Activated T-helper 17 cell treated with anti-CD3 and anti-CD28 coated beads, Interleukin-2, amount 50 U/mL, for 72 hours (primary cell): ENCODE measurements around the gene CDK5. TPM values are rescaled to one million over a fixed set of nuclear protein-coding genes. Genes with fewer than 3 reads are reported as not detected.

Experiments used
- ATAC-seq: fragments of 150-1000 bp; cut with Tn5 transposase; replicated peaks from 2 replicates; pipeline ENCODE4 v1.10.0; 2021; ENCODE audit warnings: mild to moderate bottlenecking, moderate library complexity
- H3K27ac Mint-ChIP-seq: one replicate; pipeline ENCODE4 v1.8.0; 2022; ENCODE audit warnings: mixed read lengths
- H3K27me3 Mint-ChIP-seq: one replicate; pipeline ENCODE4 v1.8.0; 2022; ENCODE audit warnings: mixed read lengths
- H3K36me3 Mint-ChIP-seq: one replicate; pipeline ENCODE4 v1.8.0; 2022; ENCODE audit warnings: low read depth, mild to moderate bottlenecking, mixed read lengths
- H3K4me1 Mint-ChIP-seq: one replicate; pipeline ENCODE4 v1.8.0; 2022; ENCODE audit warnings: mixed read lengths
- H3K4me3 Mint-ChIP-seq: one replicate; pipeline ENCODE4 v1.8.0; 2022; ENCODE audit warnings: mild to moderate bottlenecking, mixed read lengths
- H3K9me3 Mint-ChIP-seq: one replicate; pipeline ENCODE4 v1.8.0; 2022; ENCODE audit warnings: mixed read lengths
- total RNA-seq, 2 donors: library from RNA; stranded (reverse); gene quantifications; one replicate each; pipeline ENCODE4 v1.2.3, GENCODE V29; 2022

Gene CDK5
- total RNA-seq, 2 donors from 2014 or later = 9.0 to 23.4 TPM

DNA sequence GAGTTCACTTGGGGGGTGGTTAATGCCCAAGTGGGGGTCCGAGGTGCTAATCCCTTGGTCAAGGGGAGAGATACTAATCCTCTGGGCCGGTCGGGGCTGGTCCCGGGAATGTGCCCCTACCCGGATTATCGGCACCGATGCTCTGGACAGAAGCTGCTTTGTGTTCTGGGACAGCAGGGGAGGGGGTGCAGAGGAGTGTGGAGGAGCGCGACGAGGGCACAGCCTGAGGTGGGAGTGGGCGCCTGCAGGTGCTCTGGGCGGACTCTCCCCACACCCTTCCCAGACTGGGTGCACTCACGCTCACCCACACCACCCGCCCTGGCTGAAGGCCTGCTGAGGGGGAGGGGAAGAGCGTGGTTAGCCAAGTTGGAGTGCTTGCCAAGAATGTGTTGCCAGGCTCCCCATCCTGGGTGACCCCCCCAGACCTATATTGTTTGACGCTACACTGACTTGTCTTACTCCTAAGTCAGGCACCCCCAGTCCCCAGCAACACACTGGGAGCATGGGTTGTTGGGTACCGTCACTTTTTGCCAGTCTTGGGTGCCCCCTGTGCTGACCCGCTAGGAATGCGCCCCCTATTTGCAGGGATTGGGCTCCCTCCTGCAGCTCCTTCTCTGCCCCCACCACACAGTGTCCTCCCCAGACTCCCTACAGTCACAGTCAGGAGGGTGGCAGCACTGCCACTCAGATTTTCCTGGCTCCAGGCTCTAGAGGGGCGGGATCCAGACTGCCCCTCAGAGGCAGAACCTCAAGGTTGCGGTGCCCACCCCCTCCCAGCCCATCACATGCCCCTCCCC, 2.9 kb upstream of the CDK5 start:
- Mint-ChIP-seq H3K27me3 (no peaks in the 10 kb centered on the region), H3K27ac (peak overlapping the region; percentile 95), H3K36me3 (peaks cover 35% of the 10 kb centered on the region), H3K4me3 (peak overlapping the region; percentile 95), H3K4me1 (peaks cover 21% of the 10 kb centered on the region), H3K9me3 (no peaks in the 10 kb centered on the region)
- no peak for ATAC-seq

DNA sequence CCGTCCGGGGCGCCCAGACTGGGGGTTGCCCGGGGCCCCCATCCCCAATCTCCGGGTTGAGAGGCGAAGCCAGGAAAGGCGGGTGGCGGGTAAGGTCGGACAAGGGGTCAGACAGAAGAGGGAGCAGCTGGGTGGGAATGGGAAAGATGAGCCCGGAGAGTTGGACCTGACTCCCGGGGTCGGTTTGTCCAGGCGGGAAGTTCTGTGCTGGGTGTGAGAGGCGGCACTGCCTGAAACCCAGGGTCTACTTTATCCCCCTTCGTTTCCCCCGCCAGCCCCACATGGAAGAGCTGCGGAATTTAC, 2.4 kb upstream of the CDK5 start:
- H3K4me3 Mint-ChIP-seq = peak overlapping the region; percentile 95
- H3K4me1 Mint-ChIP-seq = peaks cover 21% of the 10 kb centered on the region
- no peaks in the 10 kb centered on the region for H3K27me3 Mint-ChIP-seq
- no peak for ATAC-seq
- H3K27ac Mint-ChIP-seq = peak overlapping the region; percentile 95
- H3K9me3 Mint-ChIP-seq = no peaks in the 10 kb centered on the region
- peaks cover 29% of the 10 kb centered on the region for H3K36me3 Mint-ChIP-seq

DNA sequence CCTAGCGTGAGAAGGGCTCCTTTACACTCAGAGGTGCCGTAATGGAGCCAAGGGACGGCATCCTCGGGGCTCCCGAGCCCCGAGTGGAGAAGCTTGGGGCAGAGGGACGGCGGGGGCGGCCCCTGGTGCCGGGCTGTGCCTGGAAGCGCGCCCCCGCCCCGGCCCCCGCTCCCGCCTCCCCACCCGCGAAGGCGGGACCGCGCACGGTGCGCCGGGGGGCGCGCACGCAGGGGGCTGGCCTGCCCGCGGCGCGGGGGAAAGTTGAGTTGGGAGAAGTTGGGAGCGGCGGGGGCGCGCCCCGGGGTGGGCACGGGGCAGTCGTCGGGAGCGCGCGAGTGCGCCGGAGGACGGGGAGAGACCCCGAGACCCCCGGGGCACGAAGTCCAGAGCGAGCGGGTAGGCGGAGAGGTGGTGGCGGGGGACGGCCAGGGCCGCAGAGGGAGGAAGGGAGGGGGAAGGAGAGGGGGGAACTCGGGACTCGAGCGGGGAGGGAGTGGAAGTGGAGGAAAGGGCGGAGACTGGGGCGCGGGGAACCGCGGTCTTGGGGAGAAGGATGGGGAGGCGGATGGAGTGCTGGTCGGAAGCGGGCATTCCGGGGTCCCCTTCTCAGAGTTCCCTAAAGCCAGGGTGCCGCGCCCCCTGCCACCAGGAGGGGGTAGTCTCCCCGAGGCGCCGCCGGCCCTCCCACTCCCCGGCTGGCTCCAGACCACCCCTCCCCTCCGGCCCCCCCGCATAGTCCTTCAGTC, 1.8 kb upstream of the CDK5 start, which contains the start of gene SLC4A2:
Gene SLC4A2 (plus strand): TSS at position 223 of the 746 bp plus-strand sequence. CDS start 2,399 bp downstream, outside the sequence.
- Mint-ChIP-seq H3K4me1 (peaks cover 24% of the 10 kb centered on the region), H3K27me3 (no peaks in the 10 kb centered on the region), H3K36me3 (peaks cover 24% of the 10 kb centered on the region), H3K27ac (peak within 1 kb of the TSS; percentile 95), H3K9me3 (no peaks in the 10 kb centered on the region), H3K4me3 (peak within 1 kb of the TSS; percentile 95)
- peak; percentile 17 for ATAC-seq

DNA sequence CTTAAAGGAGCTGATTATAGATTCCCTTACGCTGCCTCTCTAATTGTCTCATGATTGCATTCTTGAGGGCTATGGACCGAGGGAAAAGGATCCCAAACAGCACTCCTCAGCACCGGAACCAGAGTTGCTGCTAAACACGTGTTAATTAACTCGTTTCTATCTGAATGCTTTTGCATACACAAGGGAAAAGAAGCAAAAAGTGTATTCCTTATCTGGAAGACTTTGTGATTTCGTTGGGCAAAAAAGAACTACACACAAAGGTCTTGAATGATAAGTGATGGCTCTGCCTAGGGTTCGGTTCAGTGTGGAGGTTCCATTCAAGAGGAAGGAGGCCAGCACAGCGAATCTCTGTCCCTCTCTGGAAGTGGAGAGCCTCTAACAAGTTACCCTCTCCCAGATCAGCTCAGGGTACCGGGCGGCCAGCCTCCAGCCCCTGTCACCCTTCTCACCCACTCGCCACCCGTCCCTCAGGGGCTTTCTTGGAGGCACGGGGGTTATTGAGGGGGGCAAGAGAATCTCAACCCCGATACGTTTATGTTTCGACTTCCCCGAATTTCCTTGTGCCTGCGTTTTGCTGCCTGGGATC, 1.2 kb upstream of the CDK5 start:
- Mint-ChIP-seq H3K9me3 (no peaks in the 10 kb centered on the region), H3K4me3 (peak overlapping the region; percentile 95), H3K36me3 (peaks cover 17% of the 10 kb centered on the region), H3K27ac (peak overlapping the region; percentile 95), H3K27me3 (no peaks in the 10 kb centered on the region), H3K4me1 (peaks cover 25% of the 10 kb centered on the region)
- no peak for ATAC-seq

DNA sequence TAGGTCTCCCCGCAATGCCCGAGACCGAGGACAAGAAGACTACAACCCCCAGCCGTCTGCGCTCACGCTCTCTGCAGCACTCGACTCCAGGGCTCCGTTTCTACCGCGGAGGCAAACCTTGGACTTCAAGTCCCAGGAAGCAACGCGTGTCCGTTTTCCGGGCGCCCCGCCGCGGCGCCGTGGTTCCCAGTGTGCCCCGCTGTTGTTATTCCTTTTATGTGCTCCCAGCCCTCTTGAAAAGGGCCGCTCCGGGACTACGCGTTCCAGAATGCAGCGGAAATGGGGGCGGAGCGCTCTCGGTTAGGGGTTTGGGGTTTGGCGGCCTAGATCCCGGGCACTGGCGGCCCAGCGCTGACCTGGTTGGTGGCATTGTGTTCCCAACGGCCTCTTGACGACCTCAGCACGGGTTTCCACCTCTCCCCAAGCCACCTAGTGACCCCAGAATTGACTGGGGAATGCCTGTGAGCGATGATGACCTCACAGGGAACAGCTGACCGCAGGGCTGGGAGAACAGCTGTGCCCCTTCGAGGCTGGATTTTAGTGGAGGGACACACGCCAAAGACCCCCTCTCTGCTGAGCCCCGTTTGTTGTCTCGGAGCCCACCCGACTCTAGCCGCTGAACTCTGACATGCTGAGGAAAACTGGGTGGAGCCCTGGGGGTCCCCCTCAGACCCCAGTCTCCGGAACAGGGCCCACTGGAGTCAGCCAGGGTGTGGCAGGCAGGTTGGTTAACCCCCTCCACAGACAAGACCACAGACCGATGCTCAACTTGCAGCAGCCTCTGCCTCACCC, 488 bp upstream of the CDK5 start:
- H3K27ac Mint-ChIP-seq = peak overlapping the region; percentile 95
- no peaks in the 10 kb centered on the region for H3K9me3 Mint-ChIP-seq
- peaks cover 25% of the 10 kb centered on the region for H3K4me1 Mint-ChIP-seq
- peak; percentile 95 for ATAC-seq
- H3K36me3 Mint-ChIP-seq = peaks cover 10% of the 10 kb centered on the region
- peak overlapping the region; percentile 95 for H3K4me3 Mint-ChIP-seq
- H3K27me3 Mint-ChIP-seq = no peaks in the 10 kb centered on the region

DNA sequence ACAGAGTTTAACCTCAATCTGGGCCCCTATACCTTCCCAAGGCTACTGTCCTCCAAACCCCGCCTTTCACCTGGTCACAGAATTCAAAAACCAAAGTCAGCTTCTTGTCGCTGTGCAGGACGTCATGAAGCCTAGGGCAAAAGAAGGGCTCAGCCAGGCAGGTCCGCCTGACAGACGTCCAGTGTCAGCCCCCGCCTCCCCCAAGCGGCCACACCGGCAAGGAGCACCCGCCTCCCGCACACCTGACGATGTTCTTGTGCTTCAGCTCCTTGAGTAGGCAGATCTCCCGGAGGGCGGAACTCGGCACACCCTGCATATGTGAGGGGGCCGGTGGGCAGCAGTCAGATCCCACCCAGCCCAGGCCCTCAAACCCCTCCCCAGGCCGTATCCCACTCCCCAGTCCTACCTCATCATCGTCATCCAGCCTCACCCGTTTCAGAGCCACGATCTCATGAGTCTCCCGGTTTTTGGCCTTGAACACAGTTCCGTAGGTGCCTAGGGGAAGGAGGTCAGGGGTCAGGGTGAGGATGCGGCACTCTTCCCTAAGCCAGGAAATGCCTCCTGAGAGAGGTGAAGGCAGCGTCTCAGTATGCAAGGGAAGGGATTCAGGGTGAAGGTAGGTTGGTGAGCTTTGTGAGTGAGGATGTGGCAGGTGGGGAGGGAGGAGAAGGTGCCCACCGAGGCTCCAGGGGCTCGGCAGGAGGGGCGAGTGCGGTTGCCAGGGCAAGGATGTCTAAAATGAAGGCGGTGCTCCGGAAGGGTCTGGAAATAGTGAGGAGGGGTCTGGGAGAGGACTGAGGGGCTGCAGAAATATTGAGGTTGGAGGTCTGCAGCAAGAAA, 811 bp downstream of the CDK5 start:
- no peaks in the 10 kb centered on the region for H3K9me3 Mint-ChIP-seq
- H3K4me3 Mint-ChIP-seq = peak overlapping the region; percentile 95
- peak overlapping the region; percentile 95 for H3K27ac Mint-ChIP-seq
- no peaks in the 10 kb centered on the region for H3K27me3 Mint-ChIP-seq
- H3K4me1 Mint-ChIP-seq = peaks cover 25% of the 10 kb centered on the region
- no peak for ATAC-seq
- H3K36me3 Mint-ChIP-seq = peaks cover 7% of the 10 kb centered on the region

DNA sequence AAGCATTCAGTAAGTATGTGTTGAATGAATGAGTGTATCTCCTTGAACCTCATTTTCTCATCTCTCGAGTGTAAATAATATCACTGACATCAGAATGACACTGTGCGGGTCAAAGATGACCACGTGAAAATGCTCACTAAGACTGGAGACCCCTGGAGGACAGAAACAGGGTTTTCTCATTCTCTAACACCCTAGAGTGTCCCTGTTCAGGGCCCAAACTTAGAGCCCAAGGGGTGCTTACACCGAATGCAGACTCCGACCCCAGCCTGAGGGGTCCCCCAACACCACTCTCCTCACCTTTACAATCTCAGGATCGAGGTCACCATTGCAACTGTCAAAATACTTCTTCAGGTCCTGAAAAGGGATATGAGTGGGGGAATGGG, 1.4 kb downstream of the CDK5 start:
- Mint-ChIP-seq H3K9me3 (no peaks in the 10 kb centered on the region), H3K27ac (no peak overlapping the region), H3K27me3 (no peaks in the 10 kb centered on the region), H3K4me3 (peak overlapping the region; percentile 95), H3K4me1 (peaks cover 19% of the 10 kb centered on the region), H3K36me3 (peaks cover 1% of the 10 kb centered on the region)
- ATAC-seq = no peak

DNA sequence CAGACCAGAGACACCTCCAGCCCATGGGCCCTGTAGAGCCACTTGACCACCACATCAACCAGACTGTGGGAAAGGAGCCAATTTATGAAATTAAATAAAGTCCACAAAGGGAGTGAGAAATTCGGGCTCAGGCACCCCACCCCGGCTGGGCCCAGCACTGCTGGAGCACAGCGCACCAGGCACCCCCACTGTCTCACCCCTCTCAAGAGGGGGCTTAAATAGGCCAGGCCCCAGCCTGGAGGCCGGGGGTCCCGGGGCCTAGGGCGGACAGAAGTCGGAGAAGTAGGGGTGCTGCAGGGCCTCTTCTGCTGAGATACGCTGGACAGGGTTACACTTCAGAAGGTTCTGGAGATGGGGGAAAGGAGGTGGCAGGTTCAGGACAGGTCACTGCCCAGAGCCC, 3.9 kb downstream of the CDK5 start:
- no peak for ATAC-seq
- Mint-ChIP-seq H3K27ac (no peak overlapping the region), H3K9me3 (no peaks in the 10 kb centered on the region), H3K36me3 (no peaks in the 10 kb centered on the region), H3K4me1 (peaks cover 13% of the 10 kb centered on the region), H3K27me3 (no peaks in the 10 kb centered on the region), H3K4me3 (no peak overlapping the region)

DNA sequence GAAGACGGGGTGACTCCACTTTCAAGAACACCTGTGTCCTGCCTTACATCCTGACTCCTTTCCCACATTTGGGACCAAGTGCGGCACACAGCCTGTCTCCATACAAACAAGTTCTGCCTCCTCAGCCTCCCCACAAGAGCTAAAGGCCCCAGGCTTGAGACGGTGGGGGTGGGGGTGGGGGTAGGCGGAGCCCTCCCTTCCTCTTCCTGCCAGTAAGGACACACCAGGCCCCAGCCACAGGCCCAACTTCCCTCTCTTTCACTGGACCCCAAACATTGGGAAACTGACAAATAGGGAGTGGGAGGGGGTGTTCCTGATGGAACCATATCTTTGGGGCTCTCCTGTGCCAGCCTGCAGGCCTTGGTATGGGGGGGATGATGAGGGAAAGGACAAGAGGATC, 4.6 kb downstream of the CDK5 start:
- no peak overlapping the region for H3K4me3 Mint-ChIP-seq
- no peak for ATAC-seq
- H3K36me3 Mint-ChIP-seq = no peaks in the 10 kb centered on the region
- H3K27me3 Mint-ChIP-seq = no peaks in the 10 kb centered on the region
- H3K4me1 Mint-ChIP-seq = peaks cover 13% of the 10 kb centered on the region
- no peaks in the 10 kb centered on the region for H3K9me3 Mint-ChIP-seq
- no peak overlapping the region for H3K27ac Mint-ChIP-seq

DNA sequence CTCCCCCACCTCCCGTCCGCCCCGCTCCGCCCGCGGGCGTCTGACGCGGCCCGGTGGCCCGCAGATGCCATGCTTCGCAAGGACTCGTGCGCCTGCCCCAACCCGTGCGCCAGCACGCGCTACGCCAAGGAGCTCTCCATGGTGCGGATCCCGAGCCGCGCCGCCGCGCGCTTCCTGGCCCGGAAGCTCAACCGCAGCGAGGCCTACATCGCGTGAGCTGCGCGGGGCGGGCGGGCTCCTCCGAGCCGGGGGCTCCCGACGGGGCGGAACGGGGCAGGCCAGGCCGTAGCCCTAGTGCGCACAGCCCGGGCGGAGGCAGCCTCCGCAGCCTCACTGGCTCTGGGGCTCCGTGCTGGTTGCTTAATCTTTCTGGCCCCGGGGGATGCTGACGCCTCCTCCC, 6.6 kb downstream of the CDK5 start:
- Mint-ChIP-seq H3K9me3 (no peaks in the 10 kb centered on the region), H3K36me3 (no peaks in the 10 kb centered on the region), H3K27me3 (no peaks in the 10 kb centered on the region), H3K4me1 (peaks cover 3% of the 10 kb centered on the region), H3K4me3 (no peak overlapping the region), H3K27ac (no peak overlapping the region)
- peak; percentile 67 for ATAC-seq

DNA sequence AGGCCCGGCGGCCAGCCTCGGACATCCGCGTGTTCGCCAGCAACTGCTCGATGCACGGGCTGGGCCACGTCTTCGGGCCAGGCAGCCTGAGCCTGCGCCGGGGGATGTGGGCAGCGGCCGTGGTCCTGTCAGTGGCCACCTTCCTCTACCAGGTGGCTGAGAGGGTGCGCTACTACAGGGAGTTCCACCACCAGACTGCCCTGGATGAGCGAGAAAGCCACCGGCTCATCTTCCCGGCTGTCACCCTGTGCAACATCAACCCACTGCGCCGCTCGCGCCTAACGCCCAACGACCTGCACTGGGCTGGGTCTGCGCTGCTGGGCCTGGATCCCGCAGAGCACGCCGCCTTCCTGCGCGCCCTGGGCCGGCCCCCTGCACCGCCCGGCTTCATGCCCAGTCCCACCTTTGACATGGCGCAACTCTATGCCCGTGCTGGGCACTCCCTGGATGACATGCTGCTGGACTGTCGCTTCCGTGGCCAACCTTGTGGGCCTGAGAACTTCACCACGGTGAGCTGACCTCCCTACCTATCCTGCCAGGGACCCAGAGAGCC, 8.7 kb downstream of the CDK5 start:
- Mint-ChIP-seq H3K27me3 (no peaks in the 10 kb centered on the region), H3K27ac (no peak overlapping the region), H3K4me3 (no peak overlapping the region), H3K9me3 (no peaks in the 10 kb centered on the region), H3K36me3 (peaks cover 6% of the 10 kb centered on the region), H3K4me1 (no peaks in the 10 kb centered on the region)
- ATAC-seq = no peak

DNA sequence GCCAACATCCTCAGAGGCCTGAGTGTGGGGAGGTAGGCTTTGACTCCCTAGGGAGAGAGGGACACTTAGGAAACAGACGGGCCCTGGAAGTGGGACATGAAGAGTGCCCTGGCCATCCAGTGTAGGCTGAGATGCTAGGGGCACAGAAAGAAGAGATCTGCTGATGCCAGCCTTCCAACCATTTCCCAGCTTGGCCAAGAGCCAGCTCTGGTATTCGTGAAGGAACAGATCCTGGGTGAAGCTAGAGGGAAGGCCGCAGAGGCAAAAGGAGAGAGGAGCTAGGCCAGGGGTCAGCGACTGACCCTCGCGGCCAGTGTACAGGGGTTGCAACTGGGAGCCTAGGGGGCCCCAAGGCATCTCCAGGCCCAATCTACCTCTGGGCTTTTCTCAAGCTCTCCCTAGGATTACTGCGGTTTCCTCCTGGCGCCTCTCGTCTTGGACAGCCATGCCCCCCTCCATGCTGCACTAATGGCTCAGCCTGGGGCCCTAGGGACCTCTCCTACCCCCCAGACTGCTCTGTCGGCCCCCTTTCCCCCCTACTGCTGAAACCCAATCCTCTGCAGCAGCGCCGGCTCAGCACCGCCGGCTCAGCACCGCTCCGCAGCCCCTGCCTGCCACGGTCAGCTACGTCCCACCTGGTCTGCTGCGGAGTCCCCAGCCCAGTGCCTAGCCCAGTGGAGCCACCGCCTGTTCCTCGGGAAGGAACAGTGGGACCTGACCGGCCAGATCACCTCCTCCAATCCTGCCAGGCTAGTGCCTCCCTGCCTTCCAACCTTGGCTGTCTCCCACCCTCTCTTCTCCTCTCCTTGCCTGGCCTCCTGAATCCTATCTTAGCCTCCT, 9.5 kb downstream of the CDK5 start, which contains the start of gene ASIC3:
Gene ASIC3 (plus strand): TSS at position 556 of the 840 bp plus-strand sequence. CDS start 355 bp downstream, outside the sequence.
- no peak within 1 kb of the TSS for H3K27ac Mint-ChIP-seq
- no peaks in the 10 kb centered on the region for H3K9me3 Mint-ChIP-seq
- no peak for ATAC-seq
- no peak within 1 kb of the TSS for H3K4me3 Mint-ChIP-seq
- no peaks in the 10 kb centered on the region for H3K27me3 Mint-ChIP-seq
- H3K4me1 Mint-ChIP-seq = no peaks in the 10 kb centered on the region
- peaks cover 8% of the 10 kb centered on the region for H3K36me3 Mint-ChIP-seq
